Transverse colon (tissue), 4 donors: ENCODE measurements around the gene RMI2. TPM values are rescaled to one million over a fixed set of nuclear protein-coding genes. Genes with fewer than 3 reads are reported as not detected.

Source experiments
- DNase-seq: peaks from one replicate; pipeline ENCODE4 v3.0.0-alpha.2; 2019
- H3K27ac ChIP-seq, 4 donors: fragments of 200-600 bp; sonication (generic); 2 replicates each; pipeline ENCODE4 v1.5.1; 2016 to 2018; ENCODE audit warnings: inconsistent platforms in 4 of 4
- H3K27me3 ChIP-seq: fragments of 200-600 bp; sonication (generic); 2 replicates; pipeline ENCODE4 v1.5.1; 2017; ENCODE audit warnings: inconsistent platforms
- H3K36me3 ChIP-seq, 4 donors: fragments of 200-600 bp; sonication (generic); 2 replicates each; pipeline ENCODE4 v1.5.1; 2017 to 2019; ENCODE audit warnings: inconsistent platforms in 4 of 4
- H3K4me1 ChIP-seq, 4 donors: fragments of 200-600 bp; sonication (generic); 2 replicates each; pipeline ENCODE4 v1.5.1; 2017 to 2020; ENCODE audit warnings: inconsistent platforms in 4 of 4
- H3K4me3 ChIP-seq, 4 donors: fragments of 200-600 bp; sonication (generic); 1 replicate in 1 of 4; 2 replicates in 3 of 4; pipeline versions ENCODE4 v1.5.1 to v1.6.1; 2017 to 2019; ENCODE audit warnings: inconsistent platforms in 4 of 4
- H3K9me3 ChIP-seq, 2 donors: fragments of 200-600 bp; sonication (generic); 2 replicates each; pipeline ENCODE4 v1.5.1; 2017 to 2019; ENCODE audit warnings: inconsistent platforms in 2 of 2
- EP300 ChIP-seq: sonication (generic); formaldehyde crosslinking; IDR thresholded peaks from one replicate; pipeline ENCODE4 v1.6.1; 2017; ENCODE audit warnings: antibody characterized with exemption, low read depth
- POLR2A ChIP-seq: fragments of 450-650 bp; IDR thresholded peaks from one replicate; pipeline ENCODE4 v1.6.1; 2016; ENCODE audit warnings: antibody characterized with exemption, mild to moderate bottlenecking, moderate library complexity
- POLR2AphosphoS5 ChIP-seq, 3 donors: sonication (generic); formaldehyde crosslinking; IDR thresholded peaks; one replicate each; pipeline ENCODE4 v1.6.1; 2016; ENCODE audit warnings: antibody characterized with exemption in 3 of 3
- WGBS, 2 donors: methylation state at CpG; one replicate each; pipeline ENCODE4 v1.1.5; 2018; ENCODE audit warnings: low coverage in 1 of 2; 5-methylcytosine and 5-hydroxymethylcytosine counted together
- in situ Hi-C, 4 donors: fragments of 200-750 bp; cut with MboI; loops; one replicate each; pipeline versions ENCODE4 v1.15.0 to v1.15.1; 2017; ENCODE audit warnings: low sequenced_read_pairs in 3 of 4, low pct_ligation_motif_present in 1 of 4, low pct_unique_long_range_greater_than_20kb in 1 of 4
- intact Hi-C: fragments of 100-400 bp; cut with DNase I; formaldehyde crosslinking; loops from one replicate; pipeline ENCODE4 v1.15.1; 2023; ENCODE audit warnings: low total_unique reads
- total RNA-seq, 4 donors: library from RNA; depleted of rRNA; stranded (reverse); fragments of >200 nt; gene quantifications; one replicate each; pipeline ENCODE4 v1.1.0, GENCODE V29; 2016
- TF ChIP-seq, protein P1 (sequence below), 5 experiments: fragments of 200-600 bp in 3 of 5; fragments of 450-650 bp in 2 of 5; sonication (generic) in 3 of 5; IDR thresholded peaks; 1 replicate in 2 of 5; 2 replicates in 3 of 5; pipeline ENCODE4 v1.5.1; 2016 to 2017; ENCODE audit warnings: antibody characterized with exemption in 5 of 5, inconsistent platforms in 3 of 5, mild to moderate bottlenecking in 2 of 5, moderate library complexity in 1 of 5

RMI2 gene
- total RNA-seq = 1 to 10 TPM in 2 of 4 donors, not detected in 2; 2.3 to 2.9 TPM

DNA sequence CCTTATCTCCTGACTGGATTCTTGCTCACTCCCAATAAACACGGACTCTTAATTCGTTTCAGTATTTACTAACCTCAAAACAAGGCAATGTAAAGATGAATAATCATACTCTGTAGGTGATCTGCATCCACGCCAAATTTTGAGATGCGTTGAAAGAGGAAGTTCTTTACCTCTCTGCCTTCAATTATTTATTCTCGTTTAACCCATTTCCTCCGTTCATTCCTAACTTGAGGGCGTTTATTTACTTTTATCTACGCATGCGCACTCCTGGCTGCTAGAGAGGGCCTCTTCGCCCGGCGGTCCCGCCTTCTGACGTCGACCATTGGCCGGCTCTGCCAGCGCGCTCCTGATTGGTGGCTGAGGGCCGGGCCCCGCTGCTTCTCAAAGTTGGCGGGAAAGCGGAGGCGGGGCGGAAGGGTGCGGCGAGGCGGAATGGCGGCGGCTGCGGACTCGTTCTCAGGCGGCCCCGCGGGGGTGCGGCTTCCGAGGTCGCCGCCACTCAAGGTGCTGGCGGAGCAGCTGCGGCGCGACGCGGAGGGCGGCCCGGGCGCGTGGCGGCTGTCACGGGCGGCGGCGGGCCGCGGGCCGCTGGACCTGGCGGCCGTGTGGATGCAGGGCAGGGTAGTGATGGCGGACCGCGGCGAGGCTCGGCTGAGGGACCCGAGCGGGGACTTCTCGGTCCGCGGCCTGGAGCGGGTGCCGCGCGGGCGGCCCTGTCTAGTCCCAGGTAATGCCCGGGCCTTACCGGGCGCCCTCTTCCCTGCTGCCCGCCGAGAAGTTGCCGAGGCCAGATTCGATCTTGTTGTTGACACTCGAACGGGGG is at the start of gene RMI2:
TSS of gene RMI2 (plus strand) at position 420 of the 823 bp plus-strand sequence. CDS start at position 433, 13 bp downstream.
- intact Hi-C loops = no loop called here
- Histone ChIP-seq H3K4me3 (peak within 1 kb of the TSS; percentile 56 to 87 (median 70)), H3K4me1 (peaks cover 7 to 26% (median 22%) of the 10 kb centered on the region in 4 donors), H3K9me3 (no peaks in the 10 kb centered on the region), H3K36me3 (no peaks in the 10 kb centered on the region), H3K27me3 (no peaks in the 10 kb centered on the region), H3K27ac (peak within 1 kb of the TSS; percentile 27 to 61 (median 42))
- DNase-seq = peak; percentile 97
- WGBS, 2 donors = 0% methylated on average over 20 to 63 of the region's 82 CpGs
- TF ChIP-seq, protein P1, sequence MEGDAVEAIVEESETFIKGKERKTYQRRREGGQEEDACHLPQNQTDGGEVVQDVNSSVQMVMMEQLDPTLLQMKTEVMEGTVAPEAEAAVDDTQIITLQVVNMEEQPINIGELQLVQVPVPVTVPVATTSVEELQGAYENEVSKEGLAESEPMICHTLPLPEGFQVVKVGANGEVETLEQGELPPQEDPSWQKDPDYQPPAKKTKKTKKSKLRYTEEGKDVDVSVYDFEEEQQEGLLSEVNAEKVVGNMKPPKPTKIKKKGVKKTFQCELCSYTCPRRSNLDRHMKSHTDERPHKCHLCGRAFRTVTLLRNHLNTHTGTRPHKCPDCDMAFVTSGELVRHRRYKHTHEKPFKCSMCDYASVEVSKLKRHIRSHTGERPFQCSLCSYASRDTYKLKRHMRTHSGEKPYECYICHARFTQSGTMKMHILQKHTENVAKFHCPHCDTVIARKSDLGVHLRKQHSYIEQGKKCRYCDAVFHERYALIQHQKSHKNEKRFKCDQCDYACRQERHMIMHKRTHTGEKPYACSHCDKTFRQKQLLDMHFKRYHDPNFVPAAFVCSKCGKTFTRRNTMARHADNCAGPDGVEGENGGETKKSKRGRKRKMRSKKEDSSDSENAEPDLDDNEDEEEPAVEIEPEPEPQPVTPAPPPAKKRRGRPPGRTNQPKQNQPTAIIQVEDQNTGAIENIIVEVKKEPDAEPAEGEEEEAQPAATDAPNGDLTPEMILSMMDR (IDR thresholded peaks at IDR 0.05) = no peak
- TF ChIP-seq POLR2AphosphoS5 (IDR thresholded peaks at IDR 0.05) = peak in 2 of 3 donors; percentile 56 to 67
- peak; percentile 26 for TF ChIP-seq POLR2A
- no peak for TF ChIP-seq EP300
- in situ Hi-C loops = no loop called here

DNA sequence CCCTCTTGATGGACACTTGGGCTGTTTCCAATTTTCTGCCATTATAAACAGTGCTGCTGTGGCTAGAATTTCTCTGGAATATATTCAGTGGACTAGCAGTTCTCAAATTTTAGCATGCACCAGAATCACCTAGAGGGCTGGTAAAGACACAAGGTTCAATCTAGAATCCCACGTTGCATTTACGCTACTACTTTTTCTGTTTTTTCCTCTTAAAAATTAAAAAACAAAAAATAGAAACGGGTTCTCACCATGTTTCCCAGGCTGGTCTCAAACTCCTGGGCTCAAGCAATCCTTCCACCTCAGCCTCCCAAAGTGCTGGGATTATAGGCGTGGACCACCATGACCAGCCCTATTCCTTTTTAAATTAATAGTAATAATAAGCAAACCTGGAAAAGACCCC is 49.6 kb upstream of the RMI2 start:
- Histone ChIP-seq H3K4me1 (peaks cover 3 to 19% (median 13%) of the 10 kb centered on the region in 4 donors), H3K27ac (no peak overlapping the region), H3K9me3 (no peaks in the 10 kb centered on the region), H3K27me3 (no peaks in the 10 kb centered on the region), H3K36me3 (no peaks in the 10 kb centered on the region), H3K4me3 (no peak overlapping the region)
- TF ChIP-seq POLR2A (no peak), EP300 (no peak)
- in situ Hi-C loops = no loop called here
- WGBS, 2 donors = 93 to 95% methylated on average over 4 of the region's 4 CpGs
- intact Hi-C loops = no loop called here
- no peak for DNase-seq

DNA sequence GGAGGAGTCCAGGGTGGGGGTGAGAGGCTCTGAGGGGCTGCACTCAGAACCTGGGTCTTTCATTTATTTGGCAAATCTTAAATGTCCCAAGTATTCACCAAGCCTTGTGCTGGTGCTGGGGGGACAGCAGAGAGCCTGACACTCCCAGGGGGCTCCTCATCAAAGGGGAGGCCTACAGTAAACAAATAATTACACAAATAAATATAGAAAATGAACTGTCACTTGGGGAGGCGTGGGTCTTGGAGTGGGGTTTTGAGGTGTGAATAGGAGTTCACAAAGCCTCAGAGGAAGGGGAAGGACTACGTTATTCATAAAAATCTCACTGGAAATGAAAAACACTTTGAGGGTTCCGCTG is 48.9 kb upstream of the RMI2 start:
- Histone ChIP-seq H3K9me3 (no peaks in the 10 kb centered on the region), H3K4me1 (peaks cover 3 to 19% (median 13%) of the 10 kb centered on the region in 4 donors), H3K27me3 (no peaks in the 10 kb centered on the region), H3K4me3 (no peak overlapping the region), H3K27ac (no peak overlapping the region), H3K36me3 (no peaks in the 10 kb centered on the region)
- TF ChIP-seq EP300 = no peak
- no peak for TF ChIP-seq POLR2A
- TF ChIP-seq POLR2AphosphoS5 (IDR thresholded peaks at IDR 0.05) = no peak
- TF ChIP-seq, protein P1 (IDR thresholded peaks at IDR 0.05) = no peak
- WGBS, 2 donors = 83 to 90% methylated on average over 3 of the region's 3 CpGs
- no peak for DNase-seq
- intact Hi-C loops = no loop called here
- in situ Hi-C loops = no loop called here

DNA sequence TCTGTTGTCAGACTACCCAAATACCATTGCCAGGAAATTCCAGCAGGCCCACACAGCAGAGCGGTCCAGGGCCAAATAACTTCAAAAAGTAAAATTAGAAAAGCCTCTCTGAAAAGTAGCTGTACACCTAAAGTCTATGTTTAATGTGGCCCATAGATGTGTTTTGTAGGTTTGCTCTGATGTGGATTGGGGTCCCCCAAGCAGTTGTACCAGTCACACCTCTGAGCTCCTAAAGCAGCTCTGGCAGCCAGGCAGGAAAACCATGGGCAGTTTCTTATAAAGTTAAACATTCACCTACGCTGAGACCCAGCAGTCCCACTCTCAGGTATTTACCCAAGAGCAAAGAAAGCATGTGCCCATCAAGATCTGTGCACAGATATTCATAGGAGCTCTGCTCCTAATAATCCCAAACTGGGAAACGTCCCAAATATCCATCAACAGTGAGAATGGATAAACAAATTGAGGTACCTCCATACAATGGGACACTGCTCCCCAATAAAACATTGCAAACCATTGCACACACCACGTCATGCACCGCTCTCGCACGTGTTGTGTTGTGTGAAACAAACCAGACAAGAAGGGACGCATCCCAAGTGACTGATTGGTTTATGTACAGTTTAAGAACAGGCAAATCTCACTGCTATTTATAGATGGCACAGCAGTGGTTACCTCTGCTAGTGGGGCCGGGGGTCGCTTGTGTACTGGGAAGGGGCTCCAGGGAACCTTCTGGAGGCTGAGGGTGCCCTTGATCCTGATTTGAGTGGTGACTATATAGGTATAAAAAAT is 48.4 kb upstream of the RMI2 start:
- H3K27ac ChIP-seq = peak overlapping the region in 3 of 4 donors; percentile 7 to 38 (median 14)
- TF ChIP-seq POLR2AphosphoS5 (IDR thresholded peaks at IDR 0.05) = peak in 2 of 3 donors; percentile 56 to 73
- TF ChIP-seq, protein P1 (IDR thresholded peaks at IDR 0.05) = no peak
- TF ChIP-seq EP300 = peak; percentile 64
- intact Hi-C loops = no loop called here
- DNase-seq = no peak
- 44 to 100% methylated on average over 1 to 10 of the region's 10 CpGs for WGBS, 2 donors
- in situ Hi-C loops = no loop called here
- peaks cover 3 to 19% (median 13%) of the 10 kb centered on the region in 4 donors for H3K4me1 ChIP-seq
- peak overlapping the region in 1 of 4 donors; percentile 31 for H3K4me3 ChIP-seq
- H3K27me3 ChIP-seq = no peaks in the 10 kb centered on the region
- H3K36me3 ChIP-seq = no peaks in the 10 kb centered on the region
- H3K9me3 ChIP-seq = no peaks in the 10 kb centered on the region
